Measurements from ENCODE around the gene CFAP61.

The CFAP61 gene

DNA sequence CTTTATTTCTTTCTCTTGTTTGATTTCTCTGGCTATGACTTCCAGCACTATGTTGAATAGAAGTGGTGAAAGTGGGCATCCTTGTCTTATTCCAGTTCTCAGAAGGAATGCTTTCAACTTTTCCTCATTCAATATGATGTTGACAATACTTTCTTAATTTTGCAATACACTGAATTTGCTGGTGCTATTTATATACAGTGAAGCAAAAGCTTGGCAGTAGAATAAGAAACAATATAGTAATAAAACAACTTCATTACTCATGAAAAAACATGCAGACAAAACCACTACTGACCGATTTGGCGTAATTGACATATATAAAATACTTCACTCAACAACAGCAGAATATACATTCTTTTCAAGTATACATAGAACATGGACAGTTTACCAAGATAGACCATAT is 96.4 kb downstream of the CFAP61 start:
- Histone ChIP-seq H3K4me1 (ENCODE audit: control insufficient read depth in 2 of 2, insufficient read depth in 2 of 2, low read length in 2 of 2) (no peaks in the 10 kb centered on the region), H3K9ac (ENCODE audit: low read depth in 1 of 2, low read length in 2 of 2) (no peak overlapping the region), H3K4me3 (ENCODE audit: low read length in 2 of 2) (no peak overlapping the region), H3K27me3 (ENCODE audit: control insufficient read depth in 2 of 2, insufficient read depth in 2 of 2, low read length in 2 of 2) (no peaks in the 10 kb centered on the region), H3K27ac (ENCODE audit: low read depth in 2 of 2, low read length in 2 of 2) (no peak overlapping the region), H3K9me3 (ENCODE audit: control insufficient read depth in 2 of 2, low read length in 2 of 2) (no peaks in the 10 kb centered on the region), H3K36me3 (ENCODE audit: control insufficient read depth in 2 of 2, insufficient read depth in 2 of 2, low read length in 2 of 2) (no peaks in the 10 kb centered on the region)

GRCh38 chr20:20150241-20150640 is 97.9 kb downstream of the CFAP61 start:
- H3K36me3 ChIP-seq (ENCODE audit: control insufficient read depth in 2 of 2, insufficient read depth in 2 of 2, low read length in 2 of 2), result no peaks in the 10 kb centered on the region
- H3K27ac ChIP-seq (ENCODE audit: low read depth in 2 of 2, low read length in 2 of 2), result no peak overlapping the region
- H3K9me3 ChIP-seq (ENCODE audit: control insufficient read depth in 2 of 2, low read length in 2 of 2), result no peaks in the 10 kb centered on the region
- no peak overlapping the region for H3K4me3 ChIP-seq (ENCODE audit: low read length in 2 of 2)
- H3K4me1 ChIP-seq (ENCODE audit: control insufficient read depth in 2 of 2, insufficient read depth in 2 of 2, low read length in 2 of 2), result no peaks in the 10 kb centered on the region
- no peaks in the 10 kb centered on the region for H3K27me3 ChIP-seq (ENCODE audit: control insufficient read depth in 2 of 2, insufficient read depth in 2 of 2, low read length in 2 of 2)
- no peak overlapping the region for H3K9ac ChIP-seq (ENCODE audit: low read depth in 1 of 2, low read length in 2 of 2)

GRCh38 chr20:20160520-20160919 is 108.2 kb downstream of the CFAP61 start:
- no peaks in the 10 kb centered on the region for H3K36me3 ChIP-seq (ENCODE audit: control insufficient read depth in 2 of 2, insufficient read depth in 2 of 2, low read length in 2 of 2)
- H3K4me1 ChIP-seq (ENCODE audit: control insufficient read depth in 2 of 2, insufficient read depth in 2 of 2, low read length in 2 of 2), result no peaks in the 10 kb centered on the region
- no peak overlapping the region for H3K27ac ChIP-seq (ENCODE audit: low read depth in 2 of 2, low read length in 2 of 2)

GRCh38 chr20:20161611-20162010 is 109.3 kb downstream of the CFAP61 start:
- Histone ChIP-seq H3K27ac (ENCODE audit: low read depth in 2 of 2, low read length in 2 of 2) (no peak overlapping the region), H3K9ac (ENCODE audit: low read depth in 1 of 2, low read length in 2 of 2) (no peak overlapping the region), H3K36me3 (ENCODE audit: control insufficient read depth in 2 of 2, insufficient read depth in 2 of 2, low read length in 2 of 2) (no peaks in the 10 kb centered on the region), H3K9me3 (ENCODE audit: control insufficient read depth in 2 of 2, low read length in 2 of 2) (no peaks in the 10 kb centered on the region), H3K4me3 (ENCODE audit: low read length in 2 of 2) (no peak overlapping the region), H3K4me1 (ENCODE audit: control insufficient read depth in 2 of 2, insufficient read depth in 2 of 2, low read length in 2 of 2) (no peaks in the 10 kb centered on the region), H3K27me3 (ENCODE audit: control insufficient read depth in 2 of 2, insufficient read depth in 2 of 2, low read length in 2 of 2) (peaks cover 0 to 2% of the 10 kb centered on the region in 2 donors)

More at GRCh38 chr20:20160520-20160919, 108.2 kb downstream of the CFAP61 start:
- no peaks in the 10 kb centered on the region for H3K9me3 ChIP-seq (ENCODE audit: control insufficient read depth in 2 of 2, low read length in 2 of 2)
- no peak overlapping the region for H3K9ac ChIP-seq (ENCODE audit: low read depth in 1 of 2, low read length in 2 of 2)
- peaks cover 0 to 2% of the 10 kb centered on the region in 2 donors for H3K27me3 ChIP-seq (ENCODE audit: control insufficient read depth in 2 of 2, insufficient read depth in 2 of 2, low read length in 2 of 2)
- H3K4me3 ChIP-seq (ENCODE audit: low read length in 2 of 2), result no peak overlapping the region

- Histone ChIP-seq H3K4me1 (ENCODE audit: control insufficient read depth in 2 of 2, insufficient read depth in 2 of 2, low read length in 2 of 2) (no peaks in the 10 kb centered on the region), H3K27me3 (ENCODE audit: control insufficient read depth in 2 of 2, insufficient read depth in 2 of 2, low read length in 2 of 2) (no peaks in the 10 kb centered on the region), H3K9me3 (ENCODE audit: control insufficient read depth in 2 of 2, low read length in 2 of 2) (no peaks in the 10 kb centered on the region), H3K36me3 (ENCODE audit: control insufficient read depth in 2 of 2, insufficient read depth in 2 of 2, low read length in 2 of 2) (no peaks in the 10 kb centered on the region), H3K9ac (ENCODE audit: low read depth in 1 of 2, low read length in 2 of 2) (no peak overlapping the region), H3K27ac (ENCODE audit: low read depth in 2 of 2, low read length in 2 of 2) (no peak overlapping the region), H3K4me3 (ENCODE audit: low read length in 2 of 2) (no peak overlapping the region)
Measured at GRCh38 chr20:20167698-20168097, 115.4 kb downstream of the CFAP61 start.

- Histone ChIP-seq H3K4me3 (ENCODE audit: low read length in 2 of 2) (no peak overlapping the region), H3K4me1 (ENCODE audit: control insufficient read depth in 2 of 2, insufficient read depth in 2 of 2, low read length in 2 of 2) (no peaks in the 10 kb centered on the region), H3K27ac (ENCODE audit: low read depth in 2 of 2, low read length in 2 of 2) (no peak overlapping the region), H3K36me3 (ENCODE audit: control insufficient read depth in 2 of 2, insufficient read depth in 2 of 2, low read length in 2 of 2) (no peaks in the 10 kb centered on the region), H3K9ac (ENCODE audit: low read depth in 1 of 2, low read length in 2 of 2) (no peak overlapping the region), H3K27me3 (ENCODE audit: control insufficient read depth in 2 of 2, insufficient read depth in 2 of 2, low read length in 2 of 2) (no peaks in the 10 kb centered on the region), H3K9me3 (ENCODE audit: control insufficient read depth in 2 of 2, low read length in 2 of 2) (no peaks in the 10 kb centered on the region)
Measured at GRCh38 chr20:20173254-20173653, 120.9 kb downstream of the CFAP61 start.

DNA sequence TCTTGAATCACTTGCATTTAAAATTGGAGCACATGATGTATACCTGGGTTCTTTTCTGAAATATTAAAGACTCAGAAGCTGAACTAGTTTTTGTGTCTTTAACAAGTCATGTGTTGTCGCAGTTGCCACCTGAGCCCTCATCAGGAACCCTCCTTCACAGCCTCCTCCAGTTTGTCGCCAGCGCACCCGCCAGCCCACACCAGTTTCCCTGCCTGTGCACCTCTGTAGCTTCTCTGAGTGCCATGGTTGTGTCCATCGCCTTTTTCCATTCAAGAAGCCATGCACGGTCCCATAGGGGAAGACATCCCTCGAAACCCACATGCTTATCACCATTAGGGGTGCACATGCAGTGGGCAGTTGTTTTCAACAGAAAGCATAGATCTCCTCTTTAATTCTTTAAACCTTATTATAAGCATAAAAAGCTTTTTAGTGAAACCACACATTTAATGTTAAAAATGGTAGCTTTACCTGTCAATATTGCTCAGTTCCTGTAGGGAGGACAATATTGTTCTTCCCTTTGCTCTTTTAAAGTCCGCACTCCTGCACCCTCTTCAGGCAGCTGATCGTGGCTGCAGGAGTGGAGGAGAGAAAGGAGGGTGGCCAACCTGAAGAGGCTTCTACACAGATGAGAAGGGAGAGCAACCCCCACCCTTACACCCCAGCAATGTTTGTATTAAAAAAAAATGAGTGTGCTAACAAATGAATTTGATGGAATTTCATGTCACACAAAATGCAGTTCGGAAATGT is 121.9 kb downstream of the CFAP61 start:
- no peaks in the 10 kb centered on the region for H3K4me1 ChIP-seq (ENCODE audit: control insufficient read depth in 2 of 2, insufficient read depth in 2 of 2, low read length in 2 of 2)
- H3K4me3 ChIP-seq (ENCODE audit: low read length in 2 of 2), result no peak overlapping the region
- no peaks in the 10 kb centered on the region for H3K27me3 ChIP-seq (ENCODE audit: control insufficient read depth in 2 of 2, insufficient read depth in 2 of 2, low read length in 2 of 2)
- H3K9ac ChIP-seq (ENCODE audit: low read depth in 1 of 2, low read length in 2 of 2), result no peak overlapping the region
- no peaks in the 10 kb centered on the region for H3K9me3 ChIP-seq (ENCODE audit: control insufficient read depth in 2 of 2, low read length in 2 of 2)
- H3K36me3 ChIP-seq (ENCODE audit: control insufficient read depth in 2 of 2, insufficient read depth in 2 of 2, low read length in 2 of 2), result no peaks in the 10 kb centered on the region
- H3K27ac ChIP-seq (ENCODE audit: low read depth in 2 of 2, low read length in 2 of 2), result no peak overlapping the region

DNA sequence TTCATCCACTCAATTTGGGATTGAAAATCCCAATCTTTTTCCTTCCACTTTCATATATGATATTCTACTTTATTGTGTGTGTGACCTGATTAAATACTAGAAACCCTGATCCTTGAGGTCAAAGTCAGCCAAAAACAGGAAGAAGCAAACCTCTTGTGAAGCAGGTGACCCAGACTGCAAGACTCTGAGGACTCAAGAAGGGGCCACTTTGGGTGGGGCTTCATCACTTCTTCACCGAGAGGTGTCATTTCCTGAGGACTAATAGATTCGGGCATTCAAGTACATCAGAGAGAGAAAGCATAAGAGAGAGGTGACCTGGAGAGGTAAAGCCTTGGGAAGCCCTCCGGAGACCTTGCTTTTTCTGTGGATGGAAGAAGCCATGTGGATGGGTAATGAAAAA is 129.0 kb downstream of the CFAP61 start:
- H3K9ac ChIP-seq (ENCODE audit: low read depth in 1 of 2, low read length in 2 of 2), result no peak overlapping the region
- H3K4me3 ChIP-seq (ENCODE audit: low read length in 2 of 2), result no peak overlapping the region
- no peaks in the 10 kb centered on the region for H3K4me1 ChIP-seq (ENCODE audit: control insufficient read depth in 2 of 2, insufficient read depth in 2 of 2, low read length in 2 of 2)
- H3K27me3 ChIP-seq (ENCODE audit: control insufficient read depth in 2 of 2, insufficient read depth in 2 of 2, low read length in 2 of 2), result no peaks in the 10 kb centered on the region
- no peaks in the 10 kb centered on the region for H3K9me3 ChIP-seq (ENCODE audit: control insufficient read depth in 2 of 2, low read length in 2 of 2)
- no peaks in the 10 kb centered on the region for H3K36me3 ChIP-seq (ENCODE audit: control insufficient read depth in 2 of 2, insufficient read depth in 2 of 2, low read length in 2 of 2)
- H3K27ac ChIP-seq (ENCODE audit: low read depth in 2 of 2, low read length in 2 of 2), result no peak overlapping the region

DNA sequence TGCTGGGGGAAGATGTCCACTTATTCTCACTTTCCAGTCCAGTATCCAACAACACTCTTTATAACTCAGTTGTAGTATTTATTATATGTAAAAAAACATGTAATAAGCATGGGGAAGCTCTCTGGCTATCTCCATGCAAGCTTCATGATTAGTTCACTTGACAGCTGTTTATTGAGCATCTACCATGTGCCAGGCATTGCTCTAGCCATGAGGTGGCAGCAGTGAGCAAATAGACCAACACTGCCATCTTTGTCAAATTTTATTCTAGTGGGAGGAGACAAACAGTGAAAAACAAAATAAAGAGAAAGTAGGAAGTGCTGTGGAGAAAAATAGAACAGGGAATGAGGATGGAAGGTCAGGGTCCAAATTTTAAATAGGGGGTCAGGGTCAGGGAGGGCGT is 131.8 kb downstream of the CFAP61 start:
- H3K36me3 ChIP-seq (ENCODE audit: control insufficient read depth in 2 of 2, insufficient read depth in 2 of 2, low read length in 2 of 2), result no peaks in the 10 kb centered on the region
- H3K9ac ChIP-seq (ENCODE audit: low read depth in 1 of 2, low read length in 2 of 2), result no peak overlapping the region
- H3K27ac ChIP-seq (ENCODE audit: low read depth in 2 of 2, low read length in 2 of 2), result no peak overlapping the region
- no peak overlapping the region for H3K4me3 ChIP-seq (ENCODE audit: low read length in 2 of 2)
- no peaks in the 10 kb centered on the region for H3K27me3 ChIP-seq (ENCODE audit: control insufficient read depth in 2 of 2, insufficient read depth in 2 of 2, low read length in 2 of 2)
- no peaks in the 10 kb centered on the region for H3K9me3 ChIP-seq (ENCODE audit: control insufficient read depth in 2 of 2, low read length in 2 of 2)
- no peaks in the 10 kb centered on the region for H3K4me1 ChIP-seq (ENCODE audit: control insufficient read depth in 2 of 2, insufficient read depth in 2 of 2, low read length in 2 of 2)

DNA sequence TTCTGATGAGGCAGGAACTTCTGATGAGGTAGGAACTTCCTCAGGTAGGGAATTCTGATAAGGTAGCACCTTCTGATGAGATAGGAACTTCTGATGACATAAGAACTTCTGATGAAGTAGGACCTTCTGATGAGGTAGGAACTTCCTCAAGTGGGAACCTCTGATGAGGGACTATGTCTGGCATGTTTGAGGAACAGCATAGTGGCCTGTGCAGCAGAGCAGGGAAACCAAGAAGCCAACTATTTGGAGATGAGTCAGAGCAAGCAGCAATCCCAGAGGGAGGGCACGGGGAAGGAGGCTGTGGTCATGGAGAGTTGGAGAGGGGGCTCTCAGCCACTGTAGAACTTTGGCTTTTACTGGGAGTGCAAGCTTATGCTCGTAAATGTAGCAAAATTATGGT is 132.4 kb downstream of the CFAP61 start:
- Histone ChIP-seq H3K9ac (ENCODE audit: low read depth in 1 of 2, low read length in 2 of 2) (no peak overlapping the region), H3K36me3 (ENCODE audit: control insufficient read depth in 2 of 2, insufficient read depth in 2 of 2, low read length in 2 of 2) (no peaks in the 10 kb centered on the region), H3K27me3 (ENCODE audit: control insufficient read depth in 2 of 2, insufficient read depth in 2 of 2, low read length in 2 of 2) (no peaks in the 10 kb centered on the region), H3K27ac (ENCODE audit: low read depth in 2 of 2, low read length in 2 of 2) (no peak overlapping the region), H3K4me3 (ENCODE audit: low read length in 2 of 2) (no peak overlapping the region), H3K9me3 (ENCODE audit: control insufficient read depth in 2 of 2, low read length in 2 of 2) (no peaks in the 10 kb centered on the region), H3K4me1 (ENCODE audit: control insufficient read depth in 2 of 2, insufficient read depth in 2 of 2, low read length in 2 of 2) (no peaks in the 10 kb centered on the region)

Data from mucosa of rectum (tissue), 2 donors.